ENCODE measurements around the gene PPARD. TPM values are rescaled to one million over a fixed set of nuclear protein-coding genes. Genes with fewer than 3 reads are reported as not detected.
A peak's percentile ranks its signal among the peaks of the same experiment; 100 is the strongest.

PPARD gene
- total and polyA plus RNA-seq, 8 donors: 2.6 to 34.6 (median 17.9) TPM

DNA sequence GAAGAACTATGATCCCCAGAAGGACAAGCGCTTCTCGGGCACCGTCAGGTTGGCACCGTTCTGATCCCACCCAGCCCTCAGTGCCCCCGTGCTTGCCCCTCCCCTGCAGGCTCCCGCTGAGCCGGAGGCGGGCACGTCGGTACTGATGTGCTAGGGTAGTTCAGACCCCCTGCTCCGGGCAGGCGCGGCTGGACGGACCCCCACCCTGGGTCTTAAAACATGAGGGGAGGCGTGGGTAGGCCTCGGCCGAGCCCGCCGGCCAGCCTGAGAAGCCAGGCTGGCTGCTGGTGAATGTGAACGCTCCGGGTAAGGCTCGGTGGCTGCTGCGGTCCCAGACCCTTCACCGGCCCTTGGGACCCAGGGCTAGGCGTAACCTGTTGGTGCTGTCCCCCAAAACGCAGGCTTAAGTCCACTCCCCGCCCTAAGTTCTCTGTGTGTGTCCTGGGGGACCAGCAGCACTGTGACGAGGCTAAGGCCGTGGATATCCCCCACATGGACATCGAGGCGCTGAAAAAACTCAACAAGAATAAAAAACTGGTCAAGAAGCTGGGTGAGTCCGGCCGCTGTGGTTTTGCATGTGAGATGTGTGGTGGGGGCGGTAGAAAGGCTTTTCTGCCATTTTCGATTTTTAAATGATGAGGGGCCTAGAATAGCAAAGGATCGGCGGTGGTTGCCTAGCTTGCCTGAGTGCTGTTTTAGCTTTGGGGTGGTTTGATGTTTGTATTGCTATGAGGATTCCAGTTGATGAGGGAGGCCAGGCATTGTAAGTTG lies 126.8 kb downstream of the PPARD start:
- no peaks in the 10 kb centered on the region for H3K27me3 ChIP-seq
- H3K4me1 ChIP-seq: peaks cover 20 to 54% (median 39%) of the 10 kb centered on the region in 4 donors
- no peak for DNase-seq
- TF ChIP-seq POLR2A (IDR thresholded peaks at IDR 0.05) (no peak), EP300 (IDR thresholded peaks at IDR 0.05) (no peak), POLR2AphosphoS5 (IDR thresholded peaks at IDR 0.05) (no peak)
- TF ChIP-seq, protein P1, sequence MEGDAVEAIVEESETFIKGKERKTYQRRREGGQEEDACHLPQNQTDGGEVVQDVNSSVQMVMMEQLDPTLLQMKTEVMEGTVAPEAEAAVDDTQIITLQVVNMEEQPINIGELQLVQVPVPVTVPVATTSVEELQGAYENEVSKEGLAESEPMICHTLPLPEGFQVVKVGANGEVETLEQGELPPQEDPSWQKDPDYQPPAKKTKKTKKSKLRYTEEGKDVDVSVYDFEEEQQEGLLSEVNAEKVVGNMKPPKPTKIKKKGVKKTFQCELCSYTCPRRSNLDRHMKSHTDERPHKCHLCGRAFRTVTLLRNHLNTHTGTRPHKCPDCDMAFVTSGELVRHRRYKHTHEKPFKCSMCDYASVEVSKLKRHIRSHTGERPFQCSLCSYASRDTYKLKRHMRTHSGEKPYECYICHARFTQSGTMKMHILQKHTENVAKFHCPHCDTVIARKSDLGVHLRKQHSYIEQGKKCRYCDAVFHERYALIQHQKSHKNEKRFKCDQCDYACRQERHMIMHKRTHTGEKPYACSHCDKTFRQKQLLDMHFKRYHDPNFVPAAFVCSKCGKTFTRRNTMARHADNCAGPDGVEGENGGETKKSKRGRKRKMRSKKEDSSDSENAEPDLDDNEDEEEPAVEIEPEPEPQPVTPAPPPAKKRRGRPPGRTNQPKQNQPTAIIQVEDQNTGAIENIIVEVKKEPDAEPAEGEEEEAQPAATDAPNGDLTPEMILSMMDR (IDR thresholded peaks at IDR 0.05): no peak
- peak overlapping the region; percentile 77 to 92 (median 87) for H3K4me3 ChIP-seq
- H3K27ac ChIP-seq: peak overlapping the region; percentile 90 to 95 (median 92)
- intact Hi-C loops (cut with DNase I; ENCODE audit: low total_unique reads): no loop called here
- peaks cover 23 to 57% (median 49%) of the 10 kb centered on the region in 4 donors for H3K36me3 ChIP-seq
- WGBS, 5 donors: 1 to 6% (median 2%) methylated on average over 18 to 37 of the region's 37 CpGs
- H3K9me3 ChIP-seq: no peaks in the 10 kb centered on the region

GRCh38 chr6:35469751-35470662 lies 127.6 kb downstream of the PPARD start:
- peak in 1 of 3 donors; percentile 42 for TF ChIP-seq POLR2AphosphoS5 (IDR thresholded peaks at IDR 0.05)
- TF ChIP-seq, protein P1 (IDR thresholded peaks at IDR 0.05): no peak
- Histone ChIP-seq H3K27ac (peak overlapping the region in 4 of 5 donors; percentile 91 to 95 (median 92)), H3K4me3 (peak overlapping the region; percentile 77 to 92 (median 87)), H3K4me1 (peaks cover 20 to 54% (median 39%) of the 10 kb centered on the region in 4 donors), H3K27me3 (no peaks in the 10 kb centered on the region), H3K9me3 (no peaks in the 10 kb centered on the region), H3K36me3 (peaks cover 31 to 65% (median 57%) of the 10 kb centered on the region in 4 donors)
- WGBS, 5 donors: 24 to 33% (median 29%) methylated on average over 17 to 18 of the region's 18 CpGs
- intact Hi-C loops (cut with DNase I; ENCODE audit: low total_unique reads): no loop called here
- peak; percentile 39 to 55 for DNase-seq

DNA sequence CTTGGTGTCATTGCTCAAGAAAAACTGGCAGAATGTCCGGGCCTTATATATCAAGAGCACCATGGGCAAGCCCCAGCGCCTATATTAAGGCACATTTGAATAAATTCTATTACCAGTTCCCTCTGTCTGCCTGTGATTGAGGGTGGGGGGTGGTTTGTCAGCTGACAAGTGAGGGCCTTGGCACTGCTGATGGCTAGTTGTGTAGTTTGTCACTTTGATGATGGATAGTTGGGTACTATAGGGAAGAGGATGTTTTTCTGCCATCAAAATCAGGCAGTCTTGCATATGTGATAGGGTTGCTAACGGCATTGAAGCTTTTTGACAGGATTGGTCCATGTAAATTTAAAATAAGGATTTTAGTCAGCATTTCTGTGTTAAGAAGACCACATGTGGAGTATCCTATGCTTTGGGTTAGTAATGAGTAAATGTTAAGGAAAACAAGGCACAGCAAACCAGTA lies 128.3 kb downstream of the PPARD start:
- Histone ChIP-seq H3K36me3 (peaks cover 36 to 72% (median 64%) of the 10 kb centered on the region in 4 donors), H3K27me3 (no peaks in the 10 kb centered on the region), H3K4me3 (peak overlapping the region in 2 of 4 donors; percentile 83 to 92), H3K9me3 (no peaks in the 10 kb centered on the region), H3K4me1 (peaks cover 20 to 54% (median 39%) of the 10 kb centered on the region in 4 donors), H3K27ac (peak overlapping the region in 4 of 5 donors; percentile 91 to 95 (median 92))
- DNase-seq: no peak
- TF ChIP-seq, protein P1 (IDR thresholded peaks at IDR 0.05): no peak
- TF ChIP-seq POLR2A (IDR thresholded peaks at IDR 0.05) (no peak), EP300 (IDR thresholded peaks at IDR 0.05) (no peak), POLR2AphosphoS5 (IDR thresholded peaks at IDR 0.05) (no peak)
- intact Hi-C loops (cut with DNase I; ENCODE audit: low total_unique reads): no loop called here
- WGBS, 5 donors: 43 to 59% (median 57%) methylated on average over 3 of the region's 3 CpGs

DNA sequence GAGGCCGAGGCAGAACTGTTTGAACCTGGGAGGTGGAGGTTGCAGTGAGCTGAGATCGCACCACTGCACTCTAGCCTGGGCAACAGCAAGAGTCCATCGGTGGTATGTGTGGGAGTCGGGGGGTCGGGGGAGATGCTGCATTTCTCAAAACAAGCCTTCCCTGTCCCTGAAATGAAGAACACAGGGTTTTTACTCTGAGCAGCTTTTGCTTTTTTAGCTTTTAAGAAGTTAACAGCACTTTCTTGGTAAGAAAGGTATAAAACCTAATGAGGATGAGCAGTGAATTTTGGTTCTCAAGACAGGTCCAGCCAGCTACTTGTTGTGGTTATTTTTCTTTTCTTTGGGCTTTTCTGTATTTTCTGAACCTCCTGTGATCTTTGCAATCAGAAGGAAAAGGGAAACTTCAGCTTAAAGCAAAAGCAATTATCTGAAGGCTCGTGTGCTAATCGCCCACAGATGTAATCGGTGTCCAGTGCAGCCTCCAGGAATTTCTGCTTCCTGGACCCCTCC lies 129.5 kb downstream of the PPARD start:
- Histone ChIP-seq H3K27ac (peak overlapping the region; percentile 10 to 95 (median 91)), H3K4me3 (peak overlapping the region in 2 of 4 donors; percentile 19 to 83), H3K4me1 (peaks cover 20 to 54% (median 39%) of the 10 kb centered on the region in 4 donors), H3K27me3 (no peaks in the 10 kb centered on the region), H3K9me3 (no peaks in the 10 kb centered on the region), H3K36me3 (peaks cover 36 to 76% (median 72%) of the 10 kb centered on the region in 4 donors)
- intact Hi-C loops (cut with DNase I; ENCODE audit: low total_unique reads): no loop called here
- DNase-seq: no peak
- TF ChIP-seq, protein P1 (IDR thresholded peaks at IDR 0.05): no peak
- TF ChIP-seq EP300 (IDR thresholded peaks at IDR 0.05) (no peak), POLR2AphosphoS5 (IDR thresholded peaks at IDR 0.05) (no peak), POLR2A (IDR thresholded peaks at IDR 0.05) (no peak)
- WGBS, 5 donors: 48 to 59% (median 54%) methylated on average over 8 of the region's 8 CpGs
